GM03348 (cell line): ENCODE measurements around the gene CDC42SE2.
"Not testable (repeated sequence)": the region's sequence is repeated elsewhere in the genome, so short reads cannot be mapped to it uniquely, and the experiment has no call there.

ENCODE experiments used
- DNase-seq: peaks from one replicate; pipeline ENCODE4 v3.0.0; 2012; ENCODE audit warnings: low spot score

CDC42SE2 gene

GRCh38 chr5:131277875-131278740 lies 14.3 kb downstream of the CDC42SE2 start:
- DNase-seq = no peak

- not testable (repeated sequence) for DNase-seq
These were observed 14.9 kb downstream of the CDC42SE2 start for GRCh38 chr5:131278741-131279124.

- DNase-seq = no peak
These were observed 15.4 kb downstream of the CDC42SE2 start for GRCh38 chr5:131279204-131279603.

- DNase-seq = peak; percentile 33
These were observed 16.6 kb downstream of the CDC42SE2 start for GRCh38 chr5:131280417-131280816.

GRCh38 chr5:131281133-131281867 lies 17.4 kb downstream of the CDC42SE2 start:
- no peak for DNase-seq

- no peak for DNase-seq
These were observed 18.0 kb downstream of the CDC42SE2 start for GRCh38 chr5:131281868-131282234.

GRCh38 chr5:131282235-131282634 lies 18.4 kb downstream of the CDC42SE2 start:
- DNase-seq = no peak

- no peak for DNase-seq
These were observed 22.0 kb downstream of the CDC42SE2 start for GRCh38 chr5:131285703-131286399.

- no peak for DNase-seq
These were observed 22.5 kb downstream of the CDC42SE2 start for GRCh38 chr5:131286400-131286715.

- no peak for DNase-seq
These were observed 24.5 kb downstream of the CDC42SE2 start for GRCh38 chr5:131288328-131288727.

GRCh38 chr5:131289738-131290137 lies 25.9 kb downstream of the CDC42SE2 start:
- DNase-seq = no peak

- no peak for DNase-seq
These were observed 32.4 kb downstream of the CDC42SE2 start for GRCh38 chr5:131296213-131296672.

GRCh38 chr5:131297886-131298285 lies 34.0 kb downstream of the CDC42SE2 start:
- DNase-seq = no peak

GRCh38 chr5:131299465-131299864 lies 35.6 kb downstream of the CDC42SE2 start:
- no peak for DNase-seq

GRCh38 chr5:131302506-131302905 lies 38.7 kb downstream of the CDC42SE2 start:
- no peak for DNase-seq

- peak; percentile 54 for DNase-seq
These were observed 39.7 kb downstream of the CDC42SE2 start for GRCh38 chr5:131303537-131303936.

- DNase-seq = no peak
These were observed 40.6 kb downstream of the CDC42SE2 start for GRCh38 chr5:131304414-131304813.

GRCh38 chr5:131305138-131305689 lies 41.4 kb downstream of the CDC42SE2 start:
- no peak for DNase-seq

GRCh38 chr5:131305906-131306305 lies 42.1 kb downstream of the CDC42SE2 start:
- DNase-seq = no peak

- not testable (repeated sequence) for DNase-seq
These were observed 48.5 kb downstream of the CDC42SE2 start for GRCh38 chr5:131312235-131312772.

- DNase-seq = peak; percentile 12
These were observed 52.2 kb downstream of the CDC42SE2 start for GRCh38 chr5:131316026-131316425.

GRCh38 chr5:131316822-131317221 lies 53.0 kb downstream of the CDC42SE2 start:
- no peak for DNase-seq
